Testis (tissue), 3 donors: Measurements from ENCODE around the gene SPRN. TPM values are rescaled to one million over a fixed set of nuclear protein-coding genes. Genes with fewer than 3 reads are reported as not detected.

ENCODE experiments used
- DNase-seq: peaks from one replicate; pipeline ENCODE4 v3.0.0-alpha.2; 2019
- H3K27ac ChIP-seq, 2 donors: fragments of 200-600 bp; sonication (generic); one replicate each; pipeline ENCODE4 v1.5.1; 2019
- H3K27me3 ChIP-seq: fragments of 200-600 bp; sonication (generic); one replicate; pipeline ENCODE4 v1.5.1; 2019
- H3K36me3 ChIP-seq: fragments of 200-600 bp; sonication (generic); one replicate; pipeline ENCODE4 v1.5.1; 2017; ENCODE audit warnings: low read depth; ENCODE audit errors: missing control alignments
- H3K4me1 ChIP-seq: fragments of 200-600 bp; sonication (generic); one replicate; pipeline ENCODE4 v1.5.1; 2019
- H3K4me3 ChIP-seq, 2 donors: fragments of 200-600 bp; sonication (generic); one replicate each; pipeline ENCODE4 v1.5.1; 2017 to 2019
- H3K9me3 ChIP-seq: fragments of 200-600 bp; sonication (generic); one replicate; pipeline ENCODE4 v1.5.1; 2017
- CTCF ChIP-seq, 3 experiments: fragments of 450-650 bp in 2 of 3; fragments of 200-600 bp in 1 of 3; sonication (generic) in 1 of 3; IDR thresholded peaks; one replicate each; pipeline ENCODE4 v1.5.1; 2016 to 2019; ENCODE audit warnings: antibody characterized with exemption in 3 of 3, mild to moderate bottlenecking in 2 of 3, moderate library complexity in 1 of 3
- POLR2A ChIP-seq: fragments of 450-650 bp; IDR thresholded peaks from one replicate; pipeline ENCODE4 v1.6.1; 2017; ENCODE audit warnings: antibody characterized with exemption, mild to moderate bottlenecking, moderate library complexity
- WGBS, 2 donors: methylation state at CpG; one replicate each; pipeline ENCODE4 v1.1.5; 2018; 5-methylcytosine and 5-hydroxymethylcytosine counted together
- intact Hi-C: fragments of 100-400 bp; cut with DNase I; formaldehyde crosslinking; loops from one replicate; pipeline ENCODE4 v1.15.1; 2023; ENCODE audit warnings: low total_unique reads
- polyA plus RNA-seq: library from polyadenylated mRNA; stranded (reverse); fragments of 350-450 nt; fragmentation: Illumina TruSeq; extraction: RNeasy Lipid Tissue Mini Kit (QIAGEN cat#74804); gene quantifications from one replicate; pipeline ENCODE4 v1.2.3, GENCODE V29; 2014; ENCODE audit warnings: low read depth, low replicate concordance; ENCODE audit not compliant: insufficient read depth
- total RNA-seq, 2 donors: library from RNA; depleted of rRNA; stranded (reverse); fragments of >200 nt; gene quantifications; one replicate each; pipeline ENCODE4 v1.2.3, GENCODE V29; 2016

SPRN gene
- total and polyA plus RNA-seq, 3 donors from 2014 or later, result 1.7 to 2.7 (median 1.8) TPM

DNA sequence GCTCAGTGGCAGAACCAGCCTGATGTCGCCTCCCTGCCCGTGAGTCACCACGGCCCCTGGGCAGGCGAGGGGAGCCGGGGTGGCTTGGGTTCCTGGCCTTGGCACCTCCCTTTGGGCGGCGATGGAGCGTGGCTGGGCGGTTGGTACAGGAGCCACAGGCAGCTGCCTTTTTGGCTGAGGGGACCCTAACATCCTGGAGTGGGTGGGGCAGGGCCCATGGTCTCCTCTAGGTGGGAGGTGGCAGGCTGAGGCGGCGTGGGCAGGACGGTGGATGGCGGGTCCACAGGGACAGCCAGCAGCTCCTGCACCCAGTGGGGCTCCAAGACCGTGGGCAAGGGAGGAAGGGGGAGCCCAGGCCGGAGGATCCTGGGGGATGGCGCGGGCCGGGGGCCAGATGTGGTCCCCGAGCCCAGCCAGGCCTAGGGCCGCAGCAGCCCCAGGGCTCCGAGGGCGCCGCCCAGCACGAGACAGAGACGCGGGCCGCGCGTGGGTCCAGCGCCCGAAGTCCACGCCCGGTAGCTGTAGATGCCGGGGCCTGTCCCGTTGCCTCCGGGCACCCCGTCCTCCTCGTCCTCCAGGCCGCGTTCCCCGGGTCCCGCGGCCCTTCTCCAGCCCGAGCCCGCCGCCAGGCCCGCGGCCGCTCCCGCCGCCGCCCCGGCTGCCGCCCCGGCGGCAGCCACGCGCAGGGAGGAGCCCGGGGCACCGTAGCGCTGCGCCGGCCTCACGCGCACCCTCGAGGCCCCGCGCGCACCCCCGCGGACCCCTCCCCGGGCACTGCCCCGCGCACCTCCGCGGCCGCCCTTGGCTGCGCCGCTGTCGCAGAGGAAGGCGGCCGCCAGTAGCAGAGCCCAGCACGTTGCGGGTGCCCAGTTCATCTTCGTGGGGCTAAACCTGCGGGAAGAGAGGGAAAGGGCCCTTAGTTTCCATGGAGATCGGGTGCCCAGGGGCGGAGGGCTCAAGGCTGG lies 1.3 kb downstream of the SPRN start:
- no peaks in the 10 kb centered on the region for H3K36me3 ChIP-seq
- WGBS, 2 donors, result 18 to 26% methylated on average over 19 to 42 of the region's 88 CpGs
- intact Hi-C loops, result loop anchor here (10.0 kb wide), 1 partner anchor 152 kb away; no protein-coding TSS in a partner anchor
- H3K4me3 ChIP-seq, result no peak overlapping the region
- H3K9me3 ChIP-seq, result no peaks in the 10 kb centered on the region
- H3K4me1 ChIP-seq, result no peaks in the 10 kb centered on the region
- H3K27ac ChIP-seq, result no peak overlapping the region
- TF ChIP-seq POLR2A, result no peak
- TF ChIP-seq CTCF (IDR thresholded peaks at IDR 0.05), result no peak
- DNase-seq, result no peak
- no peaks in the 10 kb centered on the region for H3K27me3 ChIP-seq

- no peaks in the 10 kb centered on the region for H3K9me3 ChIP-seq
- no peak for DNase-seq
- H3K36me3 ChIP-seq, result no peaks in the 10 kb centered on the region
- no peaks in the 10 kb centered on the region for H3K27me3 ChIP-seq
- intact Hi-C loops, result loop anchor here (10.0 kb wide), 1 partner anchor 152 kb away; no protein-coding TSS in a partner anchor
- H3K4me3 ChIP-seq, result no peak overlapping the region
- WGBS, 2 donors, result 60 to 69% methylated on average over 12 to 16 of the region's 16 CpGs
- H3K4me1 ChIP-seq, result no peaks in the 10 kb centered on the region
- H3K27ac ChIP-seq, result no peak overlapping the region
- TF ChIP-seq CTCF (IDR thresholded peaks at IDR 0.05) (no peak), POLR2A (no peak)
These were observed 2.1 kb downstream of the SPRN start for GRCh38 chr10:133422223-133422806.

GRCh38 chr10:133421336-133422222 lies 2.8 kb downstream of the SPRN start:
- Histone ChIP-seq H3K36me3 (no peaks in the 10 kb centered on the region), H3K27me3 (no peaks in the 10 kb centered on the region), H3K4me3 (no peak overlapping the region), H3K27ac (no peak overlapping the region), H3K4me1 (no peaks in the 10 kb centered on the region), H3K9me3 (no peaks in the 10 kb centered on the region)
- TF ChIP-seq CTCF (IDR thresholded peaks at IDR 0.05) (no peak), POLR2A (no peak)
- intact Hi-C loops, result loop anchor here (10.0 kb wide), 1 partner anchor 153 kb away; no protein-coding TSS in a partner anchor
- 75 to 90% methylated on average over 7 to 13 of the region's 17 CpGs for WGBS, 2 donors
- no peak for DNase-seq

- intact Hi-C loops, result loop anchor here (10.0 kb wide), 1 partner anchor 154 kb away; no protein-coding TSS in a partner anchor
- TF ChIP-seq CTCF (IDR thresholded peaks at IDR 0.05) (no peak), POLR2A (no peak)
- H3K9me3 ChIP-seq, result no peaks in the 10 kb centered on the region
- no peaks in the 10 kb centered on the region for H3K27me3 ChIP-seq
- H3K36me3 ChIP-seq, result no peaks in the 10 kb centered on the region
- WGBS, 2 donors, result 89 to 100% methylated on average over 1 to 6 of the region's 6 CpGs
- no peak overlapping the region for H3K27ac ChIP-seq
- H3K4me1 ChIP-seq, result no peaks in the 10 kb centered on the region
- DNase-seq, result no peak
- no peak overlapping the region for H3K4me3 ChIP-seq
These were observed 3.8 kb downstream of the SPRN start for GRCh38 chr10:133420579-133420978.
